Fibroblast of lung (primary cell): Measurements from ENCODE around the gene NEDD4L. TPM values are rescaled to one million over a fixed set of nuclear protein-coding genes. Genes with fewer than 3 reads are reported as not detected.

Experiments used
- DNase-seq, 2 donors: peaks; one replicate each; pipeline versions ENCODE4 v3.0.0 to v3.0.0-alpha.2; 2010; ENCODE audit warnings: low read depth in 2 of 2
- H2AFZ ChIP-seq: 2 replicates; pipeline ENCODE4 v1.5.1; 2012; ENCODE audit warnings: low read length, control low read depth, inconsistent platforms
- H3K27ac ChIP-seq: 2 replicates; pipeline ENCODE4 v1.5.1; 2011; ENCODE audit warnings: low read length, control low read depth; ENCODE audit not compliant: insufficient read depth
- H3K27me3 ChIP-seq: 2 replicates; pipeline ENCODE4 v1.5.1; 2011; ENCODE audit warnings: mild to moderate bottlenecking, low read length; ENCODE audit not compliant: control insufficient read depth, insufficient read depth
- H3K36me3 ChIP-seq: 2 replicates; pipeline ENCODE4 v1.5.1; 2011; ENCODE audit warnings: low read length; ENCODE audit not compliant: control insufficient read depth, insufficient read depth
- H3K4me1 ChIP-seq: 2 replicates; pipeline ENCODE4 v1.5.1; 2011; ENCODE audit warnings: low read length; ENCODE audit not compliant: control insufficient read depth, insufficient read depth; ENCODE audit errors: extremely low read depth
- H3K4me2 ChIP-seq: 2 replicates; pipeline ENCODE4 v1.5.1; 2011; ENCODE audit warnings: low read length, control low read depth; ENCODE audit not compliant: insufficient read depth; ENCODE audit errors: extremely low read depth
- H3K4me3 ChIP-seq, 4 experiments: fragments of 200-600 bp in 1 of 4; sonication (generic) in 1 of 4; replicated peaks in 1 of 4; 2 replicates each; pipeline ENCODE4 v1.5.1; 2011 to 2016; ENCODE audit warnings: low read length in 4 of 4, low read depth in 3 of 4, mild to moderate bottlenecking in 3 of 4, control low read depth in 2 of 4, inconsistent platforms in 1 of 4, mixed read lengths in 1 of 4; ENCODE audit not compliant: insufficient read depth in 1 of 4; ENCODE audit errors: control extremely low read depth in 1 of 4
- H3K79me2 ChIP-seq: 2 replicates; pipeline ENCODE4 v1.5.1; 2012; ENCODE audit warnings: mild to moderate bottlenecking, low read length, inconsistent platforms; ENCODE audit not compliant: control insufficient read depth, insufficient read depth
- H3K9ac ChIP-seq: 2 replicates; pipeline ENCODE4 v1.5.1; 2011; ENCODE audit warnings: mild to moderate bottlenecking, low read length, control low read depth; ENCODE audit not compliant: insufficient read depth
- H3K9me3 ChIP-seq: 2 replicates; pipeline ENCODE4 v1.5.1; 2012; ENCODE audit warnings: low read depth, low read length; ENCODE audit not compliant: control insufficient read depth, insufficient read depth
- H4K20me1 ChIP-seq: 2 replicates; pipeline ENCODE4 v1.5.1; 2011; ENCODE audit warnings: low read length; ENCODE audit not compliant: control insufficient read depth, insufficient read depth; ENCODE audit errors: extremely low read depth
- EZH2 ChIP-seq: IDR thresholded peaks from 2 replicates; pipeline ENCODE4 v1.5.1; 2012; ENCODE audit warnings: low read length, control low read depth, mild to moderate bottlenecking; ENCODE audit errors: missing control alignments
- polyA plus RNA-seq, 2 donors: library from polyadenylated mRNA; depleted of rRNA in 1 of 2; stranded (reverse) in 1 of 2; unstranded in 1 of 2; fragments of >200 nt; gene quantifications; 2 replicates each; pipeline ENCODE4 v1.2.1, GENCODE V29; 2011 to 2012; ENCODE audit warnings: missing spikeins in 1 of 2
- total RNA-seq: library from RNA; depleted of rRNA; stranded (reverse); fragments of >200 nt; gene quantifications from 2 replicates; pipeline ENCODE4 v1.2.1, GENCODE V29; 2014
- TF ChIP-seq, protein P1 (sequence below), 2 donors: IDR thresholded peaks in 1 of 2; conservative IDR thresholded peaks in 1 of 2; 1 replicate in 1 of 2; 2 replicates in 1 of 2; pipeline ENCODE4 v1.5.1; 2011 to 2012; ENCODE audit warnings: low read length in 2 of 2, control low read depth in 1 of 2, inconsistent platforms in 1 of 2, low read depth in 1 of 2, mild to moderate bottlenecking in 1 of 2

NEDD4L gene
- total and polyA plus RNA-seq, 2 donors (not counting 1 experiment from before 2014, with no cell fraction given) = 5.5 to 18.7 TPM

DNA sequence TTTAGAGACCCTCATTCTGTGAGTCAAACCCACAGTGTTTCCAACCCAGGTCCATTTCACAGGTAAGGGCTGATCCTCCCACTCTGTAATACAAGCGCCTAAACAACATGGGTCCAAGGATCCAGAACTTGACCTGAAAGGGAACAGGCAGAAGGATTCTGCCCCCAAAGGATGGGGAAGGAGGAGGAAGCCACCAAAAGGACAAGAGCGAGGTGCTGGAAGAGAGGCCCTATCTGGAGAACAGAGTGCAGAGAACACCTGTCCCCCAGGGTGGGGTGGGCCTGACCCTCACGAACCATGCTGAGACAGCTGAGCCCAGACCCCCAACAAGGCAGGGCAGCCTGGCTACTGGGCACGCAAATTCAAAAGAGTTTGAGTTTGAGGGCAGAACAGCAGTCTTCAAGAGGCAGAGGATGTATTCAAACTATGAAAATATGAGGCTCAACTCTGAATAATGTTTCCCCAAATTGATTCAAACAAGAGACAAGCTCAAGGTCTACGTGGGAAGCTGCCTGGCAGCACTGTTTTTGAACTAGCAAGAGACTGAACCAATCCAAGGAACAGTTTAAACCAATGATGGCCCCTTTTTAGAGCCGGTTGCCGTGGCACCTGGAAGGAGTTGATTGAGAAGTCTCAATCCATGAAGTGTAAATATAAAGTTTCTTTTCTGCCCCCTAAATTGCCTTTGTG, 372.1 kb downstream of the NEDD4L start:
- Histone ChIP-seq H3K36me3 (no peaks in the 10 kb centered on the region), H3K4me1 (peaks cover 7% of the 10 kb centered on the region), H2AFZ (no peak overlapping the region), H3K27me3 (peaks cover 25% of the 10 kb centered on the region), H3K79me2 (no peaks in the 10 kb centered on the region), H4K20me1 (no peaks in the 10 kb centered on the region), H3K27ac (no peak overlapping the region), H3K9ac (no peak overlapping the region), H3K9me3 (no peaks in the 10 kb centered on the region), H3K4me2 (no peak overlapping the region), H3K4me3 (no peak overlapping the region)
- no peak for DNase-seq
- TF ChIP-seq EZH2 = no peak
- TF ChIP-seq, protein P1, sequence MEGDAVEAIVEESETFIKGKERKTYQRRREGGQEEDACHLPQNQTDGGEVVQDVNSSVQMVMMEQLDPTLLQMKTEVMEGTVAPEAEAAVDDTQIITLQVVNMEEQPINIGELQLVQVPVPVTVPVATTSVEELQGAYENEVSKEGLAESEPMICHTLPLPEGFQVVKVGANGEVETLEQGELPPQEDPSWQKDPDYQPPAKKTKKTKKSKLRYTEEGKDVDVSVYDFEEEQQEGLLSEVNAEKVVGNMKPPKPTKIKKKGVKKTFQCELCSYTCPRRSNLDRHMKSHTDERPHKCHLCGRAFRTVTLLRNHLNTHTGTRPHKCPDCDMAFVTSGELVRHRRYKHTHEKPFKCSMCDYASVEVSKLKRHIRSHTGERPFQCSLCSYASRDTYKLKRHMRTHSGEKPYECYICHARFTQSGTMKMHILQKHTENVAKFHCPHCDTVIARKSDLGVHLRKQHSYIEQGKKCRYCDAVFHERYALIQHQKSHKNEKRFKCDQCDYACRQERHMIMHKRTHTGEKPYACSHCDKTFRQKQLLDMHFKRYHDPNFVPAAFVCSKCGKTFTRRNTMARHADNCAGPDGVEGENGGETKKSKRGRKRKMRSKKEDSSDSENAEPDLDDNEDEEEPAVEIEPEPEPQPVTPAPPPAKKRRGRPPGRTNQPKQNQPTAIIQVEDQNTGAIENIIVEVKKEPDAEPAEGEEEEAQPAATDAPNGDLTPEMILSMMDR (conservative IDR thresholded peaks at IDR 0.05 in 1 of 2, IDR thresholded peaks at IDR 0.05 in 1 of 2; ENCODE audit: low read depth in 1 of 2, low read length in 2 of 2) = no peak

DNA sequence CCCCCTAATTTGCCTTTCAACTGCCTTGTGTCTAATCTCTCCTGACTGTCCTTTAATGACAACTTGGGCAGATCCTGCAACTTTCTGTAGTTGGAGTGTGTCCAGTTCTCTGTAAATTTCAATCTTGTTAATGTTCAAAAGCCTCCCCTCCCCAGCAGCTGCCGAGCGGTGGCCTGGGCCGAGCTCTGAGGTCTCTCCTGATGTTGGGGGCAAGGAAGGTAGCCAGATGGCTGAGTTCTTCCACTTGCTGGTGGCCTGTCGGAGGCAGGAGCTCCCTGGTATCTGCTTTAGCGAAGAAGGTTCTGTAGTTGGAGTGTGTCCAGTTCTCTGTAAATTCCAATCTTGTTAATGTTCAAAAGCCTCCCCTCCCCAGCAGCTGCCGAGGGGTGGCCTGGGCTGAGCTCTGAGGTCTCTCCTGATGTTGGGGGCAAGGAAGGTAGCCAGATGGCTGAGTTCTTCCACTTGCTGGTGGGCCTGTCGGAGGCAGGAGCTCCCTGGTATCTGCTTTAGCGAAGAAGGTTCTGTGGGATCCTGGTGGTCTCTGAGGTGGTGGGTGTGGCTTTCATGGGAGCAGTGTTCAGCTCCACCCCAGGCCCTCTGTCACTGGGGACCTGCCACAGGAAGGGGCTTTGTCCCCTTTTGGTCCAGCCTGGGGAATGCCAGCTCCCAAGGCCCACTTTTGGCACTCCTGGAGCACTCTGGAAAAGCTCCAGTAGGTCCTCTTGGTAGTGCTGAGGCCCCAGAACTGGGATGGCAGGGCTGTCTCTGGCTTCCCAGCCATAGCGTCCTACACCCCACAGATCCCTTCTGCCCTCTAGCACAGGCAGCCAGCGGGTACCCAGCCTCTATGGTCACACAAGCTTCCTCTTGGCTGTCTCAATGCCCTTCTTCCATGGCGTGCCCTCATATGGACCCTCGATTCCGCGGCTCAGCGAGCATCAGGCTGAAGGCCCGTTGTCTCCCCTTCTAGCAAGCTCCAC, 373.0 kb downstream of the NEDD4L start:
- Histone ChIP-seq H3K79me2 (no peaks in the 10 kb centered on the region), H2AFZ (no peak overlapping the region), H3K9ac (no peak overlapping the region), H3K27ac (no peak overlapping the region), H3K4me3 (no peak overlapping the region), H3K4me1 (peaks cover 7% of the 10 kb centered on the region), H3K9me3 (no peaks in the 10 kb centered on the region), H3K27me3 (peaks cover 23% of the 10 kb centered on the region), H3K4me2 (no peak overlapping the region), H4K20me1 (no peaks in the 10 kb centered on the region), H3K36me3 (no peaks in the 10 kb centered on the region)
- peak; percentile 31 to 83 for DNase-seq
- TF ChIP-seq, protein P1 (conservative IDR thresholded peaks at IDR 0.05 in 1 of 2, IDR thresholded peaks at IDR 0.05 in 1 of 2; ENCODE audit: low read depth in 1 of 2, low read length in 2 of 2) = no peak
- TF ChIP-seq EZH2 = no peak

DNA sequence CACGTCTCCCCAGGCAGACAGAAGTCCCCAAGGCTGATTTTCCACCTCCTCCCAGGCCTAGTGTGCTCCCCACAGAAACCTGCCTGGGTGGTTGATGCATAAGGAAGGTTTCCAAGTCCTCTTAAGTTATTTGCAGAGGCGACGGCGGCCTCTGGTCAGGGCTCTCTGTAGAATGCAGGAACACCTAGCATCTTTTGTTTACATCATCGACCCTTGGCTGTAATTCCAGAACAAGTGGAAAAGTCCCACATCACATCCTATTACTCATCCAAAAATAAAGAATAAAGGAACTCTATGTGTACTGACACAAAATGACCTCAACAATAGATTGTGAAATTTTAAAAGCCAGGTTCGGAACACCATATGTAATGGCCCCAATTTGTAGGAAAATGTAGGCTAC, 373.7 kb downstream of the NEDD4L start:
- Histone ChIP-seq H3K79me2 (no peaks in the 10 kb centered on the region), H3K36me3 (no peaks in the 10 kb centered on the region), H3K4me2 (no peak overlapping the region), H2AFZ (no peak overlapping the region), H4K20me1 (no peaks in the 10 kb centered on the region), H3K4me1 (peaks cover 7% of the 10 kb centered on the region), H3K27me3 (peaks cover 23% of the 10 kb centered on the region), H3K4me3 (no peak overlapping the region), H3K9ac (no peak overlapping the region), H3K9me3 (no peaks in the 10 kb centered on the region), H3K27ac (no peak overlapping the region)
- TF ChIP-seq EZH2 = no peak
- TF ChIP-seq, protein P1 (conservative IDR thresholded peaks at IDR 0.05 in 1 of 2, IDR thresholded peaks at IDR 0.05 in 1 of 2; ENCODE audit: low read depth in 1 of 2, low read length in 2 of 2) = no peak
- DNase-seq = peak; percentile 34 to 83
